OCI-LY3 (cell line): ENCODE measurements around the gene MICU1.

Experiments
- H2AFZ ChIP-seq: fragments of 200-600, 300-600 bp; shearing (Covaris generic); 2 replicates; pipeline ENCODE4 v1.6.0; 2014; ENCODE audit warnings: antibody characterized with exemption, low read depth, low read length
- H3K27ac ChIP-seq: fragments of 200-600, 300-600 bp; sonication (generic); 2 replicates; pipeline ENCODE4 v1.5.1; 2014; ENCODE audit warnings: mild to moderate bottlenecking, low read length, moderate library complexity, mixed read lengths
- H3K27me3 ChIP-seq: fragments of 200-600, 300-600 bp; sonication (generic); 2 replicates; pipeline ENCODE4 v1.6.1; 2014; ENCODE audit warnings: low read depth, low read length, mixed read lengths
- H3K36me3 ChIP-seq: fragments of 200-600, 300-600 bp; sonication (generic); replicated peaks from 2 replicates; pipeline ENCODE3; 2014; ENCODE audit warnings: low read depth, low read length, mixed read lengths
- H3K4me1 ChIP-seq: fragments of 300-600, 200-600 bp; sonication (generic); 2 replicates; pipeline ENCODE4 v1.6.1; 2014; ENCODE audit warnings: low read length, mixed read lengths
- H3K4me2 ChIP-seq: fragments of 200-600, 300-600 bp; sonication (generic); 2 replicates; pipeline ENCODE4 v1.6.1; 2014; ENCODE audit warnings: low read length, mixed read lengths
- H3K4me3 ChIP-seq: fragments of 300-600, 200-600 bp; sonication (generic); 2 replicates; pipeline ENCODE4 v1.5.1; 2014; ENCODE audit warnings: antibody characterized with exemption, mild to moderate bottlenecking, low read length, moderate library complexity
- H3K79me2 ChIP-seq: fragments of 300-600, 200-600 bp; shearing (Covaris generic); 2 replicates; pipeline ENCODE4 v1.6.1; 2014; ENCODE audit warnings: mild to moderate bottlenecking, low read length, mixed read lengths
- H3K9ac ChIP-seq: fragments of 300-600, 200-600 bp; shearing (Covaris generic); 2 replicates; pipeline ENCODE4 v1.6.0; 2014; ENCODE audit warnings: mild to moderate bottlenecking, low read length, moderate library complexity
- H3K9me3 ChIP-seq: fragments of 200-600, 300-600 bp; shearing (Covaris generic); 2 replicates; pipeline ENCODE4 v1.6.1; 2014; ENCODE audit warnings: low read length, mixed read lengths; ENCODE audit not compliant: insufficient read depth
- H4K20me1 ChIP-seq: fragments of 200-600, 300-600 bp; sonication (generic); 2 replicates; pipeline ENCODE4 v1.6.1; 2016; ENCODE audit warnings: low read length, mixed read lengths; ENCODE audit not compliant: insufficient read depth
- EZH2phosphoT487 ChIP-seq: fragments of 200-600 bp; shearing (Covaris generic); IDR thresholded peaks from 2 replicates; pipeline ENCODE4 v1.6.1; 2018; ENCODE audit warnings: antibody characterized with exemption, mixed run types, low read depth
- TF ChIP-seq, protein P1 (sequence below): fragments of 200-600, 300-600 bp; sonication (generic); IDR thresholded peaks from 2 replicates; pipeline ENCODE4 v1.5.1; 2014; ENCODE audit warnings: antibody characterized with exemption, low read length, low read depth

MICU1 gene

DNA sequence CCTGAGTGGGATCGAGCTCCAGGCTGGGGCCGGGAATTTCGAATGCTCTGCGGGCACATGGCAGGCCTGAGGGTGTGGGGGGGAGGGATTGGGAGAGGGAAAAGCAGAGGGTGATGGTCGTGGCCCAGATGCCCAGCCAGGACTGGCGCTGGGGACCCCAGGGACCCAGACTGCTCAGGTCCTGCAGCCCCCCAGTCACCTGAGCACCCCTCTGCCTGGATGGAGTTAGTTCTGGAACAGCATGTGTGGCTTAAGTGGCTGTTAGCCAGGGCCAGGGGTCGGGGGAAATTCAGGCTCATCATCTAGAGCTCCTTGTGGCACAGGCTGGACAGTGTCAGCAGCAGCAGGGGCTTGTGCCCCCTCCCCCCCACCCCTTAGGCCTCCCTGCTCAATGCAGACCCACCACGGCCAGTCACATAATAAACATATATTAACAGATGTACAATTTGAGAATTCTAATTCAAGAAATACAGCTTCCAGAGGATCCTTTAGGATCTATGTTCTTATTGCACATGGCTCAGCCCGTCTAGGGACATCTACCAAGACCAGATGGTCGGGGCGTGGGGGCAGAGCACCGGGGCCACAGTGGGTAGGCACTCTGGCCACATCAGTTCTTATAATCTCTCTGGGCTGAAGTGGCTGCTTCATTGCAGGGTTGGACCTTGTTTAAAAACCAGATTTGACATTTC is 293.3 kb downstream of the MICU1 start:
- Histone ChIP-seq H3K9ac (peak overlapping the region; percentile 93), H3K4me2 (peak overlapping the region; percentile 94), H3K79me2 (no peaks in the 10 kb centered on the region), H3K4me1 (peaks cover 73% of the 10 kb centered on the region), H3K4me3 (peak overlapping the region; percentile 76), H3K27ac (peak overlapping the region; percentile 74), H3K36me3 (peaks cover 16% of the 10 kb centered on the region), H4K20me1 (no peaks in the 10 kb centered on the region), H3K9me3 (no peaks in the 10 kb centered on the region; the same call in 1 of the 2 replicates), H2AFZ (no peak overlapping the region), H3K27me3 (no peaks in the 10 kb centered on the region)
- TF ChIP-seq, protein P1, sequence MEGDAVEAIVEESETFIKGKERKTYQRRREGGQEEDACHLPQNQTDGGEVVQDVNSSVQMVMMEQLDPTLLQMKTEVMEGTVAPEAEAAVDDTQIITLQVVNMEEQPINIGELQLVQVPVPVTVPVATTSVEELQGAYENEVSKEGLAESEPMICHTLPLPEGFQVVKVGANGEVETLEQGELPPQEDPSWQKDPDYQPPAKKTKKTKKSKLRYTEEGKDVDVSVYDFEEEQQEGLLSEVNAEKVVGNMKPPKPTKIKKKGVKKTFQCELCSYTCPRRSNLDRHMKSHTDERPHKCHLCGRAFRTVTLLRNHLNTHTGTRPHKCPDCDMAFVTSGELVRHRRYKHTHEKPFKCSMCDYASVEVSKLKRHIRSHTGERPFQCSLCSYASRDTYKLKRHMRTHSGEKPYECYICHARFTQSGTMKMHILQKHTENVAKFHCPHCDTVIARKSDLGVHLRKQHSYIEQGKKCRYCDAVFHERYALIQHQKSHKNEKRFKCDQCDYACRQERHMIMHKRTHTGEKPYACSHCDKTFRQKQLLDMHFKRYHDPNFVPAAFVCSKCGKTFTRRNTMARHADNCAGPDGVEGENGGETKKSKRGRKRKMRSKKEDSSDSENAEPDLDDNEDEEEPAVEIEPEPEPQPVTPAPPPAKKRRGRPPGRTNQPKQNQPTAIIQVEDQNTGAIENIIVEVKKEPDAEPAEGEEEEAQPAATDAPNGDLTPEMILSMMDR, result no peak
- TF ChIP-seq EZH2phosphoT487, result no peak

DNA sequence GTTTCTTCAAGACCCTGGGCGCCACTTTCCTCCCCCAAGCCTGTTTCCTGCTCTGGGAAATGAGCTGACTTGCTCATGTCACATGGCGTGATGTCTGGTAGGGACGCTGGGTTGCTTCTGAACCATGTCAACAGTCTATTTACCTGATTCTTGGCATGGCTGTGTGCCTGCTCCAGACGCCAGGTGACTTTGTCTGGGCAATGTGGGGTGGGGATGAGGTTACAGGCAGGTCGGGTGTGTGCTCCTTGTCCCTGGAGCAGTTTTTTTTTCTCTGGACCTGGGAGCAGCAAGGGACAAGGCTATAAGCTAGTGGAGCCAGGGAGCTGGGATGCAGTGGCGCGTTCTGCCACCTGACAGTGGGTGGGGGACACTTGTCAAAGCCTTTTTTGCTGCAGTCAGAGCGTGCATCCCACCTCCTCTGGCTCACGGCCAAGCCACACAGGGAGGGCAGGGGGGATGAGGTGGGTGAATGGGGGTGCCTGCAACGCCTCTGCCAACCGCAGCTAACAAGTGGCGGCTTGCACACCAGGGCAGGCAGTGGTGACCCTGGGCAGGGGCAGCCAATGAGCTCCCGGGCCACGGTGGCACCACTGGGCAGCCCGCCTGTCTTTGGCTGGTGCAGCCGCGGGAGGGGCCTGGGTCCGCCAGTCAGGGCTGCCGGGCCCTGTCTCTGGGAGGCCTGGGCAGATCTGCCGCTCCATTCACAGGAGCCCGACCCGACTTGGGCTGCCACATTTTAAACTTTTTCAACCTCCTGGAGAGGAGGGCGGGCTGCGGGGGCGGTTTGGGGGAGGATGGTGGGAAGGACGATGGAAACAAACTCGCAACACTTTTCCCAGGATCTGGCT is 294.1 kb downstream of the MICU1 start:
- peak overlapping the region; percentile 94 for H3K4me2 ChIP-seq
- H3K4me3 ChIP-seq, result peak overlapping the region; percentile 76
- H3K27ac ChIP-seq, result peak overlapping the region; percentile 74
- peak overlapping the region; percentile 5; the same call in 1 of the 2 replicates for H2AFZ ChIP-seq
- H3K36me3 ChIP-seq, result peaks cover 13% of the 10 kb centered on the region
- no peak for TF ChIP-seq EZH2phosphoT487
- TF ChIP-seq, protein P1, result 0 out of 2 replicates have a peak, but pooled peaks have one; percentile 8
- H4K20me1 ChIP-seq, result no peaks in the 10 kb centered on the region
- H3K9ac ChIP-seq, result peak overlapping the region; percentile 93
- no peaks in the 10 kb centered on the region for H3K27me3 ChIP-seq
- no peaks in the 10 kb centered on the region for H3K79me2 ChIP-seq
- no peaks in the 10 kb centered on the region; the same call in 1 of the 2 replicates for H3K9me3 ChIP-seq
- peaks cover 73% of the 10 kb centered on the region for H3K4me1 ChIP-seq

DNA sequence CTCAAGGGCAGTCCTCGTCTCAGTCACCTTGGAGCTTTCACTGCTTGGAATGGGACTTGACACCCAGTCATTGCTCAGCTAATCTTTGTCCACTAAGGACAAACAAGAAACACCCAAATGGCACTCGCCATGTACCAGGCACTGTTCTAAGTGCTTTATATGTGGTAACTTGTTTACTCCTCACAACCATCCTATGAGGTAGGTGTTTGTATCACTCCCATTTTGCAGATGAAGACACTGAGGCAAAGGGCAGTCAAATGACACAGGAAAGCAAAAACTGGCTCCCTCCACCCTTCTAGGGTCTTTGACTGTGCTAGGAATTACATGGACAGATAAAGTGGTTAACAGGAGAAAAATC is 295.8 kb downstream of the MICU1 start:
- Histone ChIP-seq H3K36me3 (peaks cover 3% of the 10 kb centered on the region), H3K27me3 (no peaks in the 10 kb centered on the region), H3K79me2 (no peaks in the 10 kb centered on the region), H4K20me1 (no peaks in the 10 kb centered on the region), H2AFZ (no peak overlapping the region), H3K4me1 (peaks cover 65% of the 10 kb centered on the region), H3K4me2 (no peak overlapping the region), H3K9ac (no peak overlapping the region), H3K4me3 (no peak overlapping the region), H3K9me3 (no peaks in the 10 kb centered on the region; the same call in 1 of the 2 replicates), H3K27ac (no peak overlapping the region)
- no peak for TF ChIP-seq EZH2phosphoT487
- TF ChIP-seq, protein P1, result no peak
